DND-41 (cell line): ENCODE measurements around the gene RAB11FIP3.

Source experiments
- EZH2 ChIP-seq: IDR thresholded peaks from 3 replicates; pipeline ENCODE4 v1.6.1; 2012; ENCODE audit warnings: borderline replicate concordance, low read depth, mild to moderate bottlenecking, moderate library complexity, low read length, inconsistent platforms; ENCODE audit not compliant: severe bottlenecking
- TF ChIP-seq, protein P1 (sequence below): IDR thresholded peaks from 2 replicates; pipeline ENCODE4 v1.5.1; 2012; ENCODE audit warnings: borderline replicate concordance, low read length, moderate library complexity, mild to moderate bottlenecking; ENCODE audit not compliant: poor library complexity, severe bottlenecking; ENCODE audit errors: extremely low read depth

DNA sequence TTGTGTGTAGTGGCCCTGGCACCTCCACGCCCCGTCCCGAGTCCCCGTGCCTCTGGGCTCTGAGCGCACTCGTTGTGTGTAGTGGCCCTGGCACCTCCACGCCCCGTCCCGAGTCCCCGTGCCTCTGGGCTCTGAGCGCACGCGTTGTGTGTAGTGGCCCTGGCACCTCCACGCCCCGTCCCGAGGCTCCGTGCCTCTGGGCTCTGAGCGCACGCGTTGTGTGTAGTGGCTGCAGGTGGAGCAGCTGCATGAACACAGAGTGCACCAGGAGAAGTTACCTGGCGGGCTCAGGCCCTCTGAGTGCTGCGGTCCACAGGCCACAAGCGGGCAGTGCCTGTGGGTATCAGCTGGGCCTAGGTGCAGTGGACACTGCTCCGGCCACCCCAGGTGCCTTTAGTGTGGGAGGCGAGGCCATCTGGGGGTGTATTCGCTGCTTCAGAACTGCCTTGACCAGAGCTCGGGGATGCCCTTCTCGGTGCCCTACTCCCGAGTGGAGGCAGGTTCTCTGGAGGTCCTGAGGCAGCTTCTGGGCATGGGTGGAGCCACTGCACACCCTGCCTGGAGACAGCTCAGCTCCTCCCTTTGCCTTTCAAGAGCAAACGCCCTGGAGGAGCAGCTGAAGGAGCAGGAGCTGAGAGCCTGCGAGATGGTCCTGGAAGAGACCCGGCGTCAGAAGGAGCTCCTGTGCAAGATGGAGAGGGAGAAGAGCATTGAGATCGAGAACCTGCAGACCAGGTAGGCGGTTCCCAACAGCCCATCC is 84.8 kb downstream of the RAB11FIP3 start:
- TF ChIP-seq, protein P1, sequence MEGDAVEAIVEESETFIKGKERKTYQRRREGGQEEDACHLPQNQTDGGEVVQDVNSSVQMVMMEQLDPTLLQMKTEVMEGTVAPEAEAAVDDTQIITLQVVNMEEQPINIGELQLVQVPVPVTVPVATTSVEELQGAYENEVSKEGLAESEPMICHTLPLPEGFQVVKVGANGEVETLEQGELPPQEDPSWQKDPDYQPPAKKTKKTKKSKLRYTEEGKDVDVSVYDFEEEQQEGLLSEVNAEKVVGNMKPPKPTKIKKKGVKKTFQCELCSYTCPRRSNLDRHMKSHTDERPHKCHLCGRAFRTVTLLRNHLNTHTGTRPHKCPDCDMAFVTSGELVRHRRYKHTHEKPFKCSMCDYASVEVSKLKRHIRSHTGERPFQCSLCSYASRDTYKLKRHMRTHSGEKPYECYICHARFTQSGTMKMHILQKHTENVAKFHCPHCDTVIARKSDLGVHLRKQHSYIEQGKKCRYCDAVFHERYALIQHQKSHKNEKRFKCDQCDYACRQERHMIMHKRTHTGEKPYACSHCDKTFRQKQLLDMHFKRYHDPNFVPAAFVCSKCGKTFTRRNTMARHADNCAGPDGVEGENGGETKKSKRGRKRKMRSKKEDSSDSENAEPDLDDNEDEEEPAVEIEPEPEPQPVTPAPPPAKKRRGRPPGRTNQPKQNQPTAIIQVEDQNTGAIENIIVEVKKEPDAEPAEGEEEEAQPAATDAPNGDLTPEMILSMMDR = no peak
- TF ChIP-seq EZH2 = no peak
